Naive thymus-derived CD4-positive, alpha-beta T cell (primary cell): Measurements from ENCODE around the gene CCDC91. TPM values are rescaled to one million over a fixed set of nuclear protein-coding genes. Genes with fewer than 3 reads are reported as not detected.

Experiments
- ATAC-seq: fragments of 150-1000 bp; cut with Tn5 transposase; 2 replicates; pipeline ENCODE4 v1.10.0; 2021; ENCODE audit warnings: mild to moderate bottlenecking, moderate library complexity
- CTCF ChIA-PET: fragments of 350-600 bp; sonication (Branson Sonifier 250); formaldehyde crosslinking; loops from one replicate; lab custom pipeline; 2021; ENCODE audit warnings: antibody characterized with exemption; lab: Charles Lee
- POLR2A ChIA-PET: fragments of 350-600 bp; sonication (Branson Sonifier 250); formaldehyde crosslinking; loops from one replicate; lab custom pipeline; 2021; ENCODE audit warnings: antibody characterized with exemption, inconsistent platforms; lab: Charles Lee
- DNase-seq, 9 donors: peaks; one replicate each; pipeline versions ENCODE4 v3.0.0 to v3.0.0-alpha.2; 2020 to 2022; ENCODE audit warnings: mixed read lengths in 1 of 9
- H3K27ac ChIP-seq: one replicate; pipeline ENCODE4 v1.7.0; 2013; ENCODE audit warnings: mild to moderate bottlenecking, low read depth, low read length, moderate library complexity
- H3K27me3 ChIP-seq, 2 donors: one replicate each; pipeline ENCODE4 v1.7.0; 2013; ENCODE audit warnings: low read length in 2 of 2, mild to moderate bottlenecking in 2 of 2, moderate library complexity in 2 of 2; ENCODE audit not compliant: control insufficient read depth in 2 of 2, insufficient read depth in 2 of 2
- H3K36me3 ChIP-seq, 3 experiments: 1 replicate in 2 of 3; 2 replicates in 1 of 3; pipeline ENCODE4 v1.7.0; 2013; ENCODE audit warnings: low read length in 3 of 3, mild to moderate bottlenecking in 3 of 3, moderate library complexity in 1 of 3; ENCODE audit not compliant: insufficient read depth in 3 of 3, control insufficient read depth in 2 of 3
- H3K4me1 ChIP-seq, 2 donors: one replicate each; pipeline ENCODE4 v1.7.0; 2013; ENCODE audit warnings: low read length in 2 of 2, mild to moderate bottlenecking in 2 of 2, moderate library complexity in 1 of 2; ENCODE audit not compliant: control insufficient read depth in 2 of 2, insufficient read depth in 2 of 2
- H3K4me3 ChIP-seq: 2 replicates; pipeline ENCODE4 v1.7.0; 2013; ENCODE audit warnings: mild to moderate bottlenecking, low read length
- H3K9me3 ChIP-seq, 3 experiments: 1 replicate in 2 of 3; 2 replicates in 1 of 3; pipeline ENCODE4 v1.7.0; 2013; ENCODE audit warnings: low read length in 3 of 3; ENCODE audit not compliant: control insufficient read depth in 2 of 3
- H3K27ac Mint-ChIP-seq, 9 donors: one replicate each; pipeline ENCODE4 v1.8.0; 2020 to 2022; ENCODE audit warnings: mixed read lengths in 9 of 9, mild to moderate bottlenecking in 8 of 9, moderate library complexity in 5 of 9, inconsistent platforms in 2 of 9
- H3K27me3 Mint-ChIP-seq, 5 donors: one replicate each; pipeline ENCODE4 v1.8.0; 2021 to 2022; ENCODE audit warnings: mixed read lengths in 5 of 5, mild to moderate bottlenecking in 1 of 5
- H3K36me3 Mint-ChIP-seq, 5 donors: one replicate each; pipeline ENCODE4 v1.8.0; 2020 to 2022; ENCODE audit warnings: mixed read lengths in 5 of 5, mild to moderate bottlenecking in 3 of 5, inconsistent platforms in 1 of 5
- H3K4me1 Mint-ChIP-seq, 7 donors: one replicate each; pipeline ENCODE4 v1.8.0; 2020 to 2022; ENCODE audit warnings: mixed read lengths in 7 of 7, mild to moderate bottlenecking in 3 of 7, inconsistent platforms in 1 of 7
- H3K4me3 Mint-ChIP-seq, 10 donors: one replicate each; pipeline ENCODE4 v1.8.0; 2020 to 2022; ENCODE audit warnings: mild to moderate bottlenecking in 10 of 10, mixed read lengths in 10 of 10, moderate library complexity in 6 of 10, inconsistent platforms in 2 of 10
- H3K9me3 Mint-ChIP-seq, 11 donors: one replicate each; pipeline ENCODE4 v1.8.0; 2020 to 2022; ENCODE audit warnings: mixed read lengths in 11 of 11, mild to moderate bottlenecking in 4 of 11, inconsistent platforms in 1 of 11, moderate library complexity in 1 of 11
- intact Hi-C, 2 donors: fragments of 100-400 bp; cut with micrococcal nuclease; formaldehyde crosslinking; loops; one replicate each; pipeline ENCODE4 v1.15.1; 2023
- polyA plus RNA-seq, 2 donors: library from polyadenylated mRNA; unstranded; fragments of 300-500 nt; fragmentation: Illumina TruSeq; gene quantifications; one replicate each; pipeline ENCODE4 v1.2.3, GENCODE V29; 2021
- total RNA-seq, 6 experiments: library from RNA in 5 of 6; stranded (reverse) in 5 of 6; gene quantifications; 1 replicate in 5 of 6; 2 replicates in 1 of 6; pipeline ENCODE4 v1.2.3 and lab custom pipeline; 2021 to 2026

CCDC91 gene
- total and polyA plus RNA-seq, 7 experiments from 2014 or later, result 20.2 to 105 (median 78.0) TPM

DNA sequence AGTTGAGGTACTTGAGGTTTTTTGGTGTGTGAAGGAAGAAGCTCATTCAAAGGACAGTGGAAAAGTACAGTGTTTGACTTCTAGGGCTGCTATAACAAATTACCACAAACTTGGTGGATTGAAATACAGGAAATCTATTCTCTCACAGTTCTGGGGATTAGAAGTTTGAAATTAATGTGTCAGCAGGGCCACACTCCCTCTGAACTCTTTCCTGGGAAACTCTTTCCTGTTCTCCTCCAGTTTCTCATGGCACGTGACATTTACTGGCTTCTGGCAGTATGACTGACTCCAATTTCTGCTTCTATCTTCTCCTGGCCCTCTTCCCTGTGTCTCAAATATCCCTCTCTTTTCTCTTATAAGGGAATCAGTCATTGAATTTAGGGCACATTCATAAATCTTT lies 160.2 kb downstream of the CCDC91 start:
- CTCF ChIA-PET, result no interaction called here
- intact Hi-C loops, result no loop called here
- no peak overlapping the region for H3K4me3 Mint-ChIP-seq
- peaks cover 3 to 27% (median 15%) of the 10 kb centered on the region in 7 donors for H3K4me1 Mint-ChIP-seq
- Histone ChIP-seq H3K27me3 (no peaks in the 10 kb centered on the region), H3K36me3 (peaks cover 0 to 15% (median 0%) of the 10 kb centered on the region in 3 experiments), H3K27ac (no peak overlapping the region), H3K4me3 (no peak overlapping the region), H3K9me3 (no peaks in the 10 kb centered on the region), H3K4me1 (no peaks in the 10 kb centered on the region)
- peak overlapping the region in 1 of 9 donors; percentile 25 for H3K27ac Mint-ChIP-seq
- DNase-seq (no peak), ATAC-seq (no peak)
- H3K9me3 Mint-ChIP-seq, result peaks cover 0 to 21% (median 6%) of the 10 kb centered on the region in 11 donors
- H3K36me3 Mint-ChIP-seq, result peaks cover 18 to 82% (median 66%) of the 10 kb centered on the region in 5 donors
- H3K27me3 Mint-ChIP-seq, result no peaks in the 10 kb centered on the region
- POLR2A ChIA-PET, result no interaction called here

DNA sequence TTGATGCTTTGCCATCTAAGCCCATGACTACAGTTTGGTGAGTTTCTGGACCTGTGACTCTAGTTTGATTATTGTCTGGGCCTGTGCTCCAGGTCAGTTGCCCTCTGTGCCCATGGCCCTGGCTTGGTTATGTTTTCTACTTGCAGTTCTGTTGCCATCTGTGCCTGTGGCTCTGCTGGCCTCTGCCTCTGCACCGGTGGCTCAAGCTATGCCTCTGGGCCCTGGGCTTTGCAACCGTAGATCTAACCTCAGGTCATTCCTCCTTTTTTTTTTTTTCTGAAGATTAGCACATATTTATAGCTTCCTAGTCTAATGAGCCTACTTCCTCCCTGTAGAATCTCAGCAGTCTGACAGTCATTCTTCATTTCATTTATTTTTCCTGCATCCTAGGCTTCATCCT lies 161.2 kb downstream of the CCDC91 start:
- ChIA-PET POLR2A (no interaction called here), CTCF (no interaction called here)
- no peaks in the 10 kb centered on the region for H3K9me3 ChIP-seq
- H3K36me3 ChIP-seq, result peaks cover 0 to 15% (median 0%) of the 10 kb centered on the region in 3 experiments
- no peak overlapping the region for H3K27ac ChIP-seq
- H3K4me1 Mint-ChIP-seq, result peaks cover 3 to 32% (median 22%) of the 10 kb centered on the region in 7 donors
- no peak for DNase-seq
- intact Hi-C loops, result no loop called here
- peaks cover 20 to 91% (median 75%) of the 10 kb centered on the region in 5 donors for H3K36me3 Mint-ChIP-seq
- ATAC-seq, result no peak
- no peak overlapping the region for H3K4me3 Mint-ChIP-seq
- no peaks in the 10 kb centered on the region for H3K27me3 Mint-ChIP-seq
- H3K4me3 ChIP-seq, result no peak overlapping the region
- H3K27ac Mint-ChIP-seq, result peak overlapping the region in 1 of 9 donors; percentile 33
- H3K27me3 ChIP-seq, result no peaks in the 10 kb centered on the region
- peaks cover 0 to 29% (median 6%) of the 10 kb centered on the region in 11 donors for H3K9me3 Mint-ChIP-seq
- no peaks in the 10 kb centered on the region for H3K4me1 ChIP-seq

DNA sequence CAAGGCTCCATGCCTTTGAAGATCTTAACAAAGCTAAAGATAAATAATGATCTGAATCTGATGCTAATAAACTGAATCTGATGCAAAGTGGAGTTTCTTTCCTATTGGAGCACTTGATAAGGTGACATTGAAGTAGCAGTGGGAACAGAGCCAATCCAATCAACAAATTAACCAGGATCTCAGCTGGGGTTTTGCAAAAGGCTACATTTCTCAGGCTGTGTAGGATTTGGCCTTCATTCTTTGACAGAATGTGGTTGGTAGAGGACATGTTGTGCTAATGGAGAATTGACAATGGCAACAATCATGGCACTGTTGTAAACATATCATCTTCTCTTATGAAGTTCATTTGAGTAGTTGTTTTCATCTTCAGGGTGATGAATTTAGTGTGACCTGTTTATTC lies 164.9 kb downstream of the CCDC91 start:
- Mint-ChIP-seq H3K9me3 (peaks cover 0 to 21% (median 4%) of the 10 kb centered on the region in 11 donors), H3K27me3 (no peaks in the 10 kb centered on the region), H3K4me1 (peaks cover 5 to 37% (median 24%) of the 10 kb centered on the region in 7 donors), H3K4me3 (no peak overlapping the region), H3K27ac (peak overlapping the region in 2 of 9 donors; percentile 7 to 35), H3K36me3 (peaks cover 21 to 80% (median 64%) of the 10 kb centered on the region in 5 donors)
- Histone ChIP-seq H3K4me3 (no peak overlapping the region), H3K27ac (no peak overlapping the region), H3K27me3 (no peaks in the 10 kb centered on the region), H3K9me3 (no peaks in the 10 kb centered on the region), H3K36me3 (peaks cover 0 to 12% (median 0%) of the 10 kb centered on the region in 3 experiments), H3K4me1 (no peaks in the 10 kb centered on the region)
- ChIA-PET CTCF (no interaction called here), POLR2A (no interaction called here)
- DNase-seq (no peak), ATAC-seq (no peak)
- intact Hi-C loops, result no loop called here

GRCh38 chr12:28360253-28360652 lies 170.0 kb downstream of the CCDC91 start:
- Mint-ChIP-seq H3K4me3 (no peak overlapping the region), H3K36me3 (peaks cover 3 to 65% (median 47%) of the 10 kb centered on the region in 5 donors), H3K4me1 (peaks cover 0 to 23% (median 11%) of the 10 kb centered on the region in 7 donors), H3K27me3 (no peaks in the 10 kb centered on the region), H3K9me3 (peaks cover 0 to 7% (median 0%) of the 10 kb centered on the region in 11 donors), H3K27ac (no peak overlapping the region)
- ChIA-PET CTCF (no interaction called here), POLR2A (interaction anchor here (0.5 kb wide), 1 partner anchor 142 kb away, joined by 7 read pairs; no protein-coding TSS in a partner anchor)
- H3K27ac ChIP-seq, result no peak overlapping the region
- H3K4me1 ChIP-seq, result no peaks in the 10 kb centered on the region
- ATAC-seq (no peak), DNase-seq (no peak)
- intact Hi-C loops, result no loop called here
- H3K27me3 ChIP-seq, result no peaks in the 10 kb centered on the region
- H3K4me3 ChIP-seq, result no peak overlapping the region
- no peaks in the 10 kb centered on the region for H3K9me3 ChIP-seq
- peaks cover 2 to 3% (median 3%) of the 10 kb centered on the region in 3 experiments for H3K36me3 ChIP-seq

- Mint-ChIP-seq H3K27me3 (no peaks in the 10 kb centered on the region), H3K36me3 (peaks cover 37 to 87% (median 81%) of the 10 kb centered on the region in 5 donors), H3K27ac (no peak overlapping the region), H3K9me3 (peaks cover 20 to 68% (median 39%) of the 10 kb centered on the region in 11 donors), H3K4me3 (no peak overlapping the region), H3K4me1 (no peaks in the 10 kb centered on the region)
- Histone ChIP-seq H3K36me3 (peaks cover 3 to 51% (median 9%) of the 10 kb centered on the region in 3 experiments), H3K4me3 (no peak overlapping the region), H3K27me3 (no peaks in the 10 kb centered on the region), H3K9me3 (peaks cover 0 to 33% (median 27%) of the 10 kb centered on the region in 3 experiments), H3K4me1 (no peaks in the 10 kb centered on the region), H3K27ac (no peak overlapping the region)
- no peak for ATAC-seq
- POLR2A ChIA-PET, result no interaction called here
- CTCF ChIA-PET, result no interaction called here
- no peak for DNase-seq
- intact Hi-C loops, result no loop called here
These were observed 177.1 kb downstream of the CCDC91 start for GRCh38 chr12:28367326-28367725.

DNA sequence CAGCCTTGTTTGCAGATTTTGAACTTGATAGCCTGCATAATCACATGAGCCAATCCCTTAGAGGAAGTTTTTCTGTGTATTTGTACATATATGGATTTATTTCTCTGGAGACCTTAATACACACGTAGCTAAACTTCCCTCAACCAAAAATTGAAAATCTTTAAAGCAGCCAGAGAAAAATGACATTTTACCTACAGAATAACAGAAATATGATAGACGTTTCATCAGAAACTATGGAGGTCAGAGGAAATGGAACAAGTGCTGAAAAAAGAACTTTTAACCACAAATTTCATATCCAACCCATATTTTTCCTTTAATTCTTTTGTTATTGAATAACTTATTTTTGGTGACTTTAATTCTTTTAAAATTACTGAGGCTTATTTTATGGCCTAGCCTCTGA lies 177.7 kb downstream of the CCDC91 start:
- Histone ChIP-seq H3K27ac (no peak overlapping the region), H3K36me3 (peaks cover 0 to 51% (median 9%) of the 10 kb centered on the region in 3 experiments), H3K9me3 (peaks cover 0 to 33% (median 27%) of the 10 kb centered on the region in 3 experiments), H3K27me3 (no peaks in the 10 kb centered on the region), H3K4me3 (no peak overlapping the region), H3K4me1 (no peaks in the 10 kb centered on the region)
- Mint-ChIP-seq H3K27me3 (no peaks in the 10 kb centered on the region), H3K36me3 (peaks cover 37 to 92% (median 85%) of the 10 kb centered on the region in 5 donors), H3K27ac (no peak overlapping the region), H3K4me3 (no peak overlapping the region), H3K9me3 (peaks cover 20 to 72% (median 39%) of the 10 kb centered on the region in 11 donors), H3K4me1 (no peaks in the 10 kb centered on the region)
- ChIA-PET POLR2A (no interaction called here), CTCF (no interaction called here)
- no peak for ATAC-seq
- intact Hi-C loops, result no loop called here
- DNase-seq, result no peak

GRCh38 chr12:28369483-28369882 lies 179.2 kb downstream of the CCDC91 start:
- Histone ChIP-seq H3K4me1 (no peaks in the 10 kb centered on the region), H3K4me3 (no peak overlapping the region), H3K27me3 (no peaks in the 10 kb centered on the region), H3K9me3 (peaks cover 0 to 33% (median 27%) of the 10 kb centered on the region in 3 experiments), H3K27ac (no peak overlapping the region), H3K36me3 (peaks cover 0 to 51% (median 9%) of the 10 kb centered on the region in 3 experiments)
- Mint-ChIP-seq H3K9me3 (peaks cover 21 to 76% (median 39%) of the 10 kb centered on the region in 11 donors), H3K36me3 (peaks cover 37 to 95% (median 92%) of the 10 kb centered on the region in 5 donors), H3K4me3 (no peak overlapping the region), H3K27ac (no peak overlapping the region), H3K4me1 (no peaks in the 10 kb centered on the region), H3K27me3 (no peaks in the 10 kb centered on the region)
- POLR2A ChIA-PET, result no interaction called here
- CTCF ChIA-PET, result no interaction called here
- ATAC-seq, result no peak
- DNase-seq, result no peak
- intact Hi-C loops, result no loop called here
